ENCODE data around the gene EIF1B. TPM values are rescaled to one million over a fixed set of nuclear protein-coding genes. Genes with fewer than 3 reads are reported as not detected.

EIF1B gene
- total RNA-seq, 2 experiments from 2014 or later = 54.2 to 56.5 TPM

DNA sequence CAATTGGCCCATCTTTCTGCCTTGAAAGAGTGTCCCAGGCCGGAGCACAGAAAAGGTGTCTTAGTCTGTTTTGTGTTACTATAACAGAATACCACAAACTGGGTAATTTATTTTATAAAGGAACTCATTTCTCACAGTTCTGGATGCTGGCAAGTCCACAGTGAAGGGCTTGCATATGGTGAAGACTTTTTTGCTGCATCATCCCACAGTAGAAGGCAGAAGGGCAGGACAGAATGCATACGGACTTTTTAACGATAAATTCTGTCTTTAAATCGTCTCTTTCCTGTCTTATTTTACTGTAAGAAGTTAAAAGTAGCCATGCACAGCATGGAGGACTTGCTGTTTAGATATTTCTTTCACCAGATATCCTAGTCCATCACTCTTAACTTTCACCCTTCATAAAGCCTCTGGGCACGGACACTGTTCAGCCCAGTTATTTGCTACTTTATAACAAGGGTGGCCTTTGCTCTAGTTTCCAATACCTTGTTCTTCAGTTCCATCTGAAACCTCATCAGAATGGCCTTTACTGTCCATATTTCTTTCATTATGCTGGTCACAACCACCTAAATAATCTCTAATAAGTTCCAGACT lies 10.3 kb upstream of the EIF1B start:
- H3K4me3 Mint-ChIP-seq = no peak overlapping the region
- no peak overlapping the region for H3K27ac Mint-ChIP-seq
- H3K27me3 Mint-ChIP-seq = no peaks in the 10 kb centered on the region
- H3K36me3 Mint-ChIP-seq = peaks cover 17% of the 10 kb centered on the region
- no peak for DNase-seq
- no peaks in the 10 kb centered on the region for H3K9me3 Mint-ChIP-seq
- H3K4me1 Mint-ChIP-seq = no peaks in the 10 kb centered on the region

DNA sequence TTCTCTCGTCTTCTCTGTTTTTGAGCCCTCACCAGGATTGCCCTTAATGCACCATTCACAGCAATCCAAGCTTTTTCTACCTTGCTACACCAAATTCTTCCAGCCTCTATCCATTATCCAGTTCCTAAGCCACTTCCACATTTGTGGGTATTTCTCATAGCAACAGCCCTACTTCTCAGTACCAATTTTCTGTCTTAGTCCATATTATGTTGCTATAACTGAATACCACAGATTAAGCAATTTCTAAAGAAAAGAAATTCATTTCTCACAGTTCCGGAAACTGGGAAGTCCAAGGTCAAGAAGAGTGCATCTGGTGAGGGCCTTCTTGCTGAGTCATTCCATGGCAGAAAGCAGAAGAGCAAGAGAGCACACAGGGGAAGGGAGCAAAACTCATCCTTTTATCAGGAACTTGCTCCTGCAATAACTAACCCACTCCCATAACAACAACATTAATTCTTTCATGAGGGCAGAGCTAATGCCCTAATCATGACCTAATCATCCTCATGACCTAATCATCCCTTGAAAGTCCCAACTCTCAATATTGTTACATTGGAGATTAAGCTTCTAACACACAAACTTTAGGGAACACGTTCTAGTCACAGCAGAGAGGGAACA lies 9.7 kb upstream of the EIF1B start:
- no peak for DNase-seq
- no peaks in the 10 kb centered on the region for H3K27me3 Mint-ChIP-seq
- no peak overlapping the region for H3K4me3 Mint-ChIP-seq
- no peaks in the 10 kb centered on the region for H3K9me3 Mint-ChIP-seq
- H3K4me1 Mint-ChIP-seq = no peaks in the 10 kb centered on the region
- H3K27ac Mint-ChIP-seq = no peak overlapping the region
- peaks cover 17% of the 10 kb centered on the region for H3K36me3 Mint-ChIP-seq

DNA sequence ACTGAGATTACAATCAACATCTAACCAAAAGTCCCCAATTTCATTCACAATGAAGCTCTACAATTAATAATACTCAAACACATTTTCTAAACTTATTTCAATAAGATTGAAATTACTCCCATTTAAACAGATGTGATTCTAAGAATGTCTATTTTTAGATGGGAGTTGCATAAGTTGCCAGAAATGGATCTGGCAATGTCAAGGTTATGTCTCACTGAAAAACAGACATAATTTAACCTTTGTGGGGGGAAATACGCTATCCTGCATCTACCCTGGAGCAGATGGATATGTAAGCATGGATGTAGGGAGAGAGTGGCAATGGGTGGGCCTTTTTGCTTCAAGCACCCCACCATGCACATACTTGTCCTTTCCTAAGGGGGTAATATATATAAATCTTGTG lies 6.7 kb upstream of the EIF1B start:
- H3K36me3 Mint-ChIP-seq = peaks cover 13% of the 10 kb centered on the region
- DNase-seq = no peak
- no peak overlapping the region for H3K27ac Mint-ChIP-seq
- H3K9me3 Mint-ChIP-seq = no peaks in the 10 kb centered on the region
- no peak overlapping the region for H3K4me3 Mint-ChIP-seq
- no peaks in the 10 kb centered on the region for H3K27me3 Mint-ChIP-seq
- no peaks in the 10 kb centered on the region for H3K4me1 Mint-ChIP-seq

DNA sequence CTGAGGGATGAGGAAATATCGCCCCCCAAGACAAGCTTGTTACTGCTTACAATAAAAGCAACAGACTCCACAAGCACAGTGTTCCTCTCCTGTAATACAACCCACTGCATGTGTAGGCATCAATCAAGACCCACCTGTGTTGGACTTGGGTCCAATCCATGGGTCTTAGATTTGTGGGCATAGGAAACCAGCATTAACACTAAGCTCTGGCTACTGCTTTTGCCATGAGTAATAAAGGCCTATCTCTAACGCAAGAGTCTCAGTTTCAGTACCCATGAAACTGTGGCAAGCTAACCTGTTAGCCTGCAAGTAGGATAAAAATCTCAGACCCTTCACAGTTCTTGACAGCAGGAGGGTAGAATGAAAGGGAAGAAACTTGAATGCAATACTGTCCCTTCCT lies 5.2 kb upstream of the EIF1B start:
- H3K27me3 Mint-ChIP-seq = no peaks in the 10 kb centered on the region
- peaks cover 5% of the 10 kb centered on the region for H3K4me1 Mint-ChIP-seq
- DNase-seq = no peak
- H3K9me3 Mint-ChIP-seq = no peaks in the 10 kb centered on the region
- no peak overlapping the region for H3K4me3 Mint-ChIP-seq
- H3K27ac Mint-ChIP-seq = no peak overlapping the region
- peaks cover 11% of the 10 kb centered on the region for H3K36me3 Mint-ChIP-seq

DNA sequence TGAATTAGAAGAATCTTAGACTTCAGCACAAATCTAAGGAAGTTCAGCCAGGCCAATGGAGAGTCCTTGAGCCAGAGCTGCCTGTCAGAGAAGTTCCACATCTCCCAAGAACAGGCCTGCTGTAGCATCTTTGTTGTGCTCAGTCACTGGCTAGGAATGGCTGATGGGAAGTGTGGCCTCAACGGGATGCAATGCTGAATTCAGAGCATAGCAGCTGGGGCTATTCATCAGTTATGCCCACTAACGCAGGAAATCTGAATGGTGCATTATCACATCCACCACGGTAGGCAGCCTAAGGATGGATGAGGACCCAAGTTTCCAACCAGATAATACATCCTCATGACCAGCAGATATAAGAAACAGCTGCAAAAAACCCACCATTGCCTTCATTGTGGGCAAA lies 3.2 kb upstream of the EIF1B start:
- Mint-ChIP-seq H3K4me1 (peaks cover 9% of the 10 kb centered on the region), H3K4me3 (no peak overlapping the region), H3K27ac (no peak overlapping the region), H3K9me3 (no peaks in the 10 kb centered on the region), H3K36me3 (peaks cover 9% of the 10 kb centered on the region), H3K27me3 (no peaks in the 10 kb centered on the region)
- no peak for DNase-seq

DNA sequence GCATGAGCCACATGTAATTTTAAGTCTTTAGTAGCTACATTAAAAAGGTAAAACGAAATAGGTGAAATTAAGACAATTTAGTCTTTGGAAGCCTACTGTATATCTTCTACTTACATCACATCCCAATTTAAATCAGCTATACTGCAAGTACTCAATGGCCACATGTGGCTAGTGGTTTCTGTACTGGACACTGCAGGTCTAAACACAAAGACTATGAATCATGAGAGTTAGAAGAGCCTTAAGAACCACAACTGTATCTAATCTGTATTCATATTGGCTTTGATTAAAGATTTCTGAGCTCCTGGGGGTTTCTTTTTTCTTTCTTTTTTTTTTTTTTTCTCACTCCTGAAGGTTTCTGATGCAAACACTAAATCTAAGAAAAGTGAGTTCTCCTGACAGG lies 2.3 kb upstream of the EIF1B start:
- Mint-ChIP-seq H3K9me3 (no peaks in the 10 kb centered on the region), H3K4me1 (peaks cover 17% of the 10 kb centered on the region), H3K36me3 (peaks cover 8% of the 10 kb centered on the region), H3K27me3 (no peaks in the 10 kb centered on the region), H3K27ac (no peak overlapping the region), H3K4me3 (no peak overlapping the region)
- DNase-seq = no peak

DNA sequence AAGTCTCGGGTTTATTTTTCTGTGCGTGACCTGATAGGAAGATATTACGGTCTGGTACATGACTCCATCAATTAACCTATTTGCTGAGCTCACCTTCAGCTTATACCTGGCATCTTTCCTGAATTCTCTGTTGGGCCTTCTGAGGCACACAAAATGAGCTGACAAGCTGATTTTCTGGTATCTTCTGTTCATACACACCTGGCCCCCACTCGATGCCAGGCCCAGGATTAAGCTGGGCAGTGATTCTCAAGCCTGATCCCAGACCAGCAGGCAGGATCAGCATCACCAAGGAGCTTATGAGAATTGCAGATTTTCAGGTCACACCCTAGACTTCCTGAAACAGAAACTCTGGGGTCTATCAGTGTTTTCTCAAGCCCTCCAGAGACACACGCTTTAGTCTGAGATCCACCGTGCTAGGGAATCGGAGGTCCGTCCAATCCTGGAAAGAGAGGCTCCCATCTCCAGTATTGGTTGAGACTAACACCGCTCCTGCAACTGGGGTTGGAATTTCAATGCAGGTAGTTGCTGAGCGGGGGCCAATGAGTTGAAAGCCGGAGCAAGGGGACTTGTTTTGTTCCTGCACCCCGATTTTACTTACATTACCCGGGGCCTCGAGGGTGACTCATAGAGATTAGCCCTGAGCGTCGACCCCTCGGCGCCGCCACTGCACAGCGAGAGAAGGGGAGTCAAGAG lies 636 bp upstream of the EIF1B start:
- Mint-ChIP-seq H3K27ac (peak overlapping the region; percentile 99), H3K27me3 (no peaks in the 10 kb centered on the region), H3K4me3 (peak overlapping the region; percentile 99), H3K9me3 (no peaks in the 10 kb centered on the region), H3K36me3 (peaks cover 16% of the 10 kb centered on the region), H3K4me1 (peaks cover 25% of the 10 kb centered on the region)
- DNase-seq = no peak

DNA sequence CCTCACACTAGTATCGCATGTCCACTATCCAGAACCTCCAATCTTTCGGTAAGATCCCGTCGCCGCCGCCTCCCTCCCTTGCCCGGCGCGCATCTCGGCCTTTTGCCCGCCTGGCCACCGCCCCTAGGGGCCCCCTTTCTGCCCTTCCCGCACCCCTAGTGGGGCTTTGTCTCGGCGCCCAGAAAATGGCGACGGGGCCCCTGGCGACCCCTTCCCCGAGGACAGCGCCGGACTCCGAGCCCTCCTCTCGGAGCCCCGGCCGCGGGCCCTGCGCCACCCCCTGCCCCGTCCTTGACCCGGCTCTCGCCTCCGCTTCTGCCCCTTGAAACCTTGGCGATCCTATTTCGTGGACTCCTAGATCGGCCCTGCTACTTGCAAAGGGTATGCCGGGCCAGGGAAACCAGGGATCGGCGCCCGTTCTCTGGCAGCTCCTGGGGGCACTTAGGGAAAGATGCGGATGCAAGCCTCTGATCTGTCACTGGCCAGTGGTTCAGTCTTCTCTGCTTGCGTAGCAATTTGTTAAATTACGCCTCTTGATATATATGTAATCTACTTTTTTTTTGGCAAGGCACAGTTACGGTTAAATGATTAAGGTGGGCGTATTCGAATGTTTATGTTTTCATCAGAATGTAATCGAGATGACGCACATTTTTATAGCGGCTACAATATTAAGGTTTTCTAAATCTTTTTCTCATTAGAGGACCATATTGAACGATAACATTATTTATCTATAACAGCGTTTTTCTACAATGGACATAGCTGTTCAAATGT lies 603 bp downstream of the EIF1B start:
- Mint-ChIP-seq H3K27ac (peak overlapping the region; percentile 99), H3K36me3 (peaks cover 16% of the 10 kb centered on the region), H3K27me3 (no peaks in the 10 kb centered on the region), H3K4me3 (peak overlapping the region; percentile 99), H3K9me3 (no peaks in the 10 kb centered on the region), H3K4me1 (peaks cover 25% of the 10 kb centered on the region)
- DNase-seq = peak; percentile 51

DNA sequence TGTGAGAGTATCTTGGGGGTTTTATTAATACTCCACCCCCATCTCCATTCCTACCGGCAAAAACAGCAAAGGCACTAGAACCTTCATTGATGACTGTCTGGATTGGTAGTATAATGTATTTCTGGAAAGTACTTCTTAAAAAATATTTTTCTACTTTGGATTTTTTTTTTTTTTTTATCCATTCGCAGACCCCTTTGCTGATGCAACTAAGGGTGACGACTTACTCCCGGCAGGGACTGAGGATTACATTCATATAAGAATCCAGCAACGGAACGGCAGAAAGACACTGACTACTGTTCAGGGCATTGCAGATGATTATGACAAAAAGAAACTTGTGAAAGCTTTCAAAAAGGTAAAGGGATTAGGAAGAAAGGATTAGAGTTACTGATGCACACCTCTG lies 1.2 kb downstream of the EIF1B start:
- Mint-ChIP-seq H3K4me1 (peaks cover 25% of the 10 kb centered on the region), H3K27me3 (no peaks in the 10 kb centered on the region), H3K27ac (peak overlapping the region; percentile 99), H3K36me3 (peaks cover 16% of the 10 kb centered on the region), H3K4me3 (peak overlapping the region; percentile 99), H3K9me3 (no peaks in the 10 kb centered on the region)
- DNase-seq = no peak

DNA sequence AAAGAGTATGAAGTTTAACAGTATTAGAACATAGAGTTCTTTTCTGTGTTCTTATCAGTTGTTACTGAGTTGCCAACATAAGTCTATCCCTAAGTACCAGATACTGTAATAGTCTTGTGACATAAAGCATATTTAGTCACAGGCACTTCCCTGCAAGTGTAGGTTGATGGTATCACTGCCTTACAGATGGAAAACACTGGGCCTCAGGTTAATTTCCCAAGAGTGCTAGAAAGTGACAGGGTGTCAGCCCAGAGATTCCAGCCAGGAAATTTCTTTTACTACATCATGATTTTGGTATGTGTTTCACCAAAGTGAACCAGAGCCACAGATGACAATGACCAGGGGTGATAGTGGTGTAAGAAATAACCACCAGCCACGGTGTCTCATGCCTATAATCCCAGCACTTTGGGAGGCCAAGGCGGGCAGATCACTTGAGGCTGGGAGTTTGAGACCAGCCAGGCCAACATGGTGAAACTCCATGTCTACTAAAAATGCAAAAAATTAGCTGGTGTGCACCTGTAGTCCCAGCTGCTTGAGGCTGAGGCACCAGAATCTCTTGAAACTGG lies 3.2 kb downstream of the EIF1B start:
- Mint-ChIP-seq H3K36me3 (peaks cover 16% of the 10 kb centered on the region), H3K27me3 (no peaks in the 10 kb centered on the region), H3K9me3 (no peaks in the 10 kb centered on the region), H3K4me3 (no peak overlapping the region), H3K4me1 (peaks cover 25% of the 10 kb centered on the region), H3K27ac (peak overlapping the region; percentile 44)
- no peak for DNase-seq

DNA sequence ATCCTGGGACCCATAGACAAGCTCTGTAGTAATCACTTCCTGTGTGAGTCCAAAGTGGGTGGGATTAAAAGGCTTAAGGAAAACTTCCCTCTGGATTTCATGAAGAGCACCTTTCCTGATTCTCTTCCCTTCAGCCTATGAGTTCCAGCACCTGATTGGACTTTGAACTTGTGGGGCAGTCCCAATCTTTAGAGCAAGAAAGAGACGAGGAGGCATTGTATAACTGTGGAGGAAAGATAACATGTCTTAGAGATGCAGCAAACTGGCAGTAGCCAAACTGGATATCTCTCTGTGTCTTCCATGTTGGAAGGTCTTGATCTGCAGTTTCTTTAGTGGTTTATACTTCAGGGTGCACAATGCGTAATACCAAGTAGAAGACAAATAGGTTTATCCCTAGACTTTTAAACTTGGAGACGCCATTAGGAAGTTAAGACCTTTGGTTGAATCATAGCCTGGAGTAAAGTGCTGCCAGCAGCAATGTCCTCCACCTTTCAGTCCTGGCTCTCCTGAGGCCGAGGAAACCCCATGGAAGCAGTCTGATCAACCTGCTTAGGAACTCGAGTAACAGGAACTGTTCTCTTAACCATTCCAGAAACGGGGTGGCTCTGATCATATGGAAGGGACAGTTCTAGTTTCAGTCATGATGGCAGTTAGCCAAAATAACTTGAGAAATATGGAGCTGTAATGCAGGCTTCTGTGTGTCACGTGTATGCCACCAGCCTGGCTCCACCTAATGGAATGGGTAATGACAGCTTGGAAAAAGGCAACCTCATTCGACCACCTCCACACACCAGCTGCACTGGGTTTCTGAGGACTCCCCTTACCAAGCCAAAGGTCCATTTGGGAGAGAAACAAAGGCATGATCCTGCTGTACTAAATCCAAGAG lies 4.7 kb downstream of the EIF1B start:
- Mint-ChIP-seq H3K36me3 (peaks cover 16% of the 10 kb centered on the region), H3K27ac (no peak overlapping the region), H3K27me3 (no peaks in the 10 kb centered on the region), H3K4me3 (no peak overlapping the region), H3K4me1 (peaks cover 21% of the 10 kb centered on the region), H3K9me3 (no peaks in the 10 kb centered on the region)
- DNase-seq = no peak

DNA sequence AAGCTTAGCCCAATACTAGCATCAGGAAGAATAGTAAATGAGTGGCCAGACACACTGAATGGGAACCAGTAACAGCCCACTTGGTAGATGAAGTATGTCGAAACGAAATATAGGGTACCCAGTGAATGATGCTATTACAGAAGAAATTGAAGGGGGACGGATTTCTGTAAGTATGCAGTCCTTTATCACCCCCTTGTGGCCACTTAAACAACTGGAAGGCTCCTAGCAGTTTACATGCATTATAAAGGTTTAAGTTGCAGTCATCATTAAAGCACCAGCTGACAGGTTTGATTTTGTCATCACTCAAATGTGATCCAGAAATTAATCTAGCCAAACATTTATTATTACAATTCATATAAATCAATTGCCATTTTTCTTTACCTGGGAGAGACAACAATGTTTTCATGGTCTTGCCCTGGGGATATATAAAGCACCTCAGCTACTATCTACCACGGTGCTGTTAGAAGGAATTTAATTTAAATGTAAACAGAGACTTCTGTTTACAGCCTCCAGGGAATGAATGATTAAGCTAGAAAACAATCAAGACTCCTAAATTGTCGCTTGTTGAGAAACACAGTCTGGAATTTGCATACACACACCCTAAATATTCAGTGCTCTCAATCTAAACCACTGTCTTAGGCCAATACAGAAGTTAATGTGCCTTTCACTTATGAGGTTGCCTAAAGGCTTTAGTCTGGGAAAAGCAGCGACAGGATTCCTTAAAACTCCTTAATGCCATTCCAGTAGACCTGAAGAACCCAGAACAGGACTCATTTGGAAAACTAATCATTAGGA lies 7.8 kb downstream of the EIF1B start:
- Mint-ChIP-seq H3K4me1 (peaks cover 8% of the 10 kb centered on the region), H3K36me3 (peaks cover 8% of the 10 kb centered on the region), H3K27ac (no peak overlapping the region), H3K27me3 (no peaks in the 10 kb centered on the region), H3K9me3 (no peaks in the 10 kb centered on the region), H3K4me3 (no peak overlapping the region)
- DNase-seq = peak; percentile 14

DNA sequence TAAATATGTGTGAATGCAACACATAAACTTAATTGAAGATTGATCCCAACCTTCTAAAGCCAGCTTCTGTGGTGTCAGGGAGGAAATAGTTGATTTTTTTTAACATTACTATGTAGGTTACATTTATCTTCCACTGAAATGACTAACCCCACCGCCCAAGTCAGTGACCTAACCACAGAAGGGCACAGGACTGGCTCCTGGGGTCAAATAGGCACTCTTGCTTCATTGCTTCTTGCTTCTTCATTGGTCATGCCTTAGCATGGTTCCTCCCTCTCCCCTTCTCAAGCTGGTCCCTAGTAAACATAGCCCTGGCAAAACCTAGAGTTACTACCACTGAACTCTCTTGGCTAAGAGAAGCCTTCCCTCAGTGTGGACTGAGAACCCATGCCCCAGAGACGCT lies 12.3 kb downstream of the EIF1B start:
- Mint-ChIP-seq H3K27me3 (no peaks in the 10 kb centered on the region), H3K4me1 (no peaks in the 10 kb centered on the region), H3K4me3 (no peak overlapping the region), H3K36me3 (no peaks in the 10 kb centered on the region), H3K9me3 (no peaks in the 10 kb centered on the region), H3K27ac (no peak overlapping the region)
- no peak for DNase-seq

DNA sequence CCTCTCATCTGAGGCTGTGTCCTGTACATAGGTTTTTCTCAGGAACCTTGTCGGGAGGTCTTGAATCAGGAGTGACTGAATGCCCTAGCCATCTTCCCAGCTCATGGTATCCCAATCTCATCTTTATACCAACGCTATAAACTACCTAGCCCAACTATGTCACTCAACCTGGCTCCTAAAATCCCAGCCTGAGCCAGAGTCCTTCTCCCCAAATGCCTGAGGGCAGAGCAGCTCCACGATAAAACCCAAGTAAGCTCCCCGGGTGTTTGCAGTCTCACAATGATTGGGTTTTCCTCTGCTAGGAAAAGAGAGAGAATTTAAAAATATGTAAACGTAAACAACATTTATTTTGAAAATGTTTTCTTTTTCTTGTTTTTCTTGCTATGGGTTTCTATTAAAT lies 14.4 kb downstream of the EIF1B start:
- no peaks in the 10 kb centered on the region for H3K36me3 Mint-ChIP-seq
- H3K4me3 Mint-ChIP-seq = no peak overlapping the region
- H3K9me3 Mint-ChIP-seq = no peaks in the 10 kb centered on the region
- H3K27ac Mint-ChIP-seq = no peak overlapping the region
- peaks cover 4% of the 10 kb centered on the region for H3K4me1 Mint-ChIP-seq
- no peak for DNase-seq
- no peaks in the 10 kb centered on the region for H3K27me3 Mint-ChIP-seq

Data from activated naive CD8-positive, alpha-beta T cell treated with anti-CD3 and anti-CD28 coated beads for 36 hours (primary cell).